ENCODE results near the gene LRTM2.

- TF ChIP-seq ZFP30 (CRISPR knock-in tag; IDR thresholded peaks at IDR 0.05) = no peak
- TF ChIP-seq ARNTL (CRISPR knock-in tag; IDR thresholded peaks at IDR 0.05; ENCODE audit: borderline replicate concordance, low read depth) = no peak
- TF ChIP-seq CREB5 (CRISPR knock-in tag; IDR thresholded peaks at IDR 0.05; ENCODE audit: low read depth) = no peak
- no peak for TF ChIP-seq GLIS3 (CRISPR knock-in tag; IDR thresholded peaks at IDR 0.05)
- TF ChIP-seq PATZ1 (CRISPR knock-in tag; IDR thresholded peaks at IDR 0.05; ENCODE audit: borderline replicate concordance) = no peak
- TF ChIP-seq OSR1 (CRISPR knock-in tag; IDR thresholded peaks at IDR 0.05) = no peak
- TF ChIP-seq ZC3H10 (CRISPR knock-in tag; IDR thresholded peaks at IDR 0.05) = no peak
- no peak for TF ChIP-seq TOX (CRISPR knock-in tag; IDR thresholded peaks at IDR 0.05; ENCODE audit: borderline replicate concordance)
- TF ChIP-seq ZFP3 (CRISPR knock-in tag; IDR thresholded peaks at IDR 0.05) = no peak
- TF ChIP-seq ZNF565 (CRISPR knock-in tag; conservative IDR thresholded peaks at IDR 0.05; ENCODE audit: low read depth) = no peak
Observed at GRCh38 chr12:1852076-1852475, 31.7 kb downstream of the LRTM2 start.

All from SK-N-SH treated with all-trans-retinoic acid at 6 μM for 48 hours (cell line).